Measurements from ENCODE around the gene TMEM123.

DNA sequence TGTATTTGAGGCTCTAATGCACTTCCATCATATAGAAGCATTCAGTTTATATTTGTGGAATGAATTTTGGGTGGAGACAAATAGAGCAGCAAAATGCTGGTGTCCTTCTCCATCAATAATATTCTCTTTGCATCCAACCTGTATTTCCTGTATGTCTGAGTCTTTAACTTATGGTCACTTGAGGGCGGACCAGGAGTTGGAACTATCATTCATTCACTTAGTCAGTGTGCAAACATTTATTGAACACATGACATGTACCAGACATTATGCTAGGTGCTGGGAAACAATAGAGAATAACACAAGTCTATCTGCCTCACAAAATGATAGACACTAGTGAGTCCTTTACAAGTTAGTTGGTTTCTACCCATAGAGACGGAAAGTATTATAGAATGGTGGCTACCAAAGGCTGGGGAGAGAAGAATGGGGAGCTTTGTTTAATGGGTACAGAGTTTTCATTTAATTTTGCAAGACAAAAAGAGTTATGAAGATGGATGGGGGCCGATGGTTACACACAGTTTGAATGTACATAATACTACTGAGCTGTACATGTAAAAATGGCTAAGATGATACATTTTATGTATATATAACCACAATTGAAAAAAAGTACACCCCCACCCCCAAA is 4.6 kb upstream of the TMEM123 start:
- TF ChIP-seq EP300 (IDR thresholded peaks at IDR 0.05) (no peak), POLR2AphosphoS5 (IDR thresholded peaks at IDR 0.05) (no peak), POLR2A (IDR thresholded peaks at IDR 0.05) (no peak)
- TF ChIP-seq, protein P1, sequence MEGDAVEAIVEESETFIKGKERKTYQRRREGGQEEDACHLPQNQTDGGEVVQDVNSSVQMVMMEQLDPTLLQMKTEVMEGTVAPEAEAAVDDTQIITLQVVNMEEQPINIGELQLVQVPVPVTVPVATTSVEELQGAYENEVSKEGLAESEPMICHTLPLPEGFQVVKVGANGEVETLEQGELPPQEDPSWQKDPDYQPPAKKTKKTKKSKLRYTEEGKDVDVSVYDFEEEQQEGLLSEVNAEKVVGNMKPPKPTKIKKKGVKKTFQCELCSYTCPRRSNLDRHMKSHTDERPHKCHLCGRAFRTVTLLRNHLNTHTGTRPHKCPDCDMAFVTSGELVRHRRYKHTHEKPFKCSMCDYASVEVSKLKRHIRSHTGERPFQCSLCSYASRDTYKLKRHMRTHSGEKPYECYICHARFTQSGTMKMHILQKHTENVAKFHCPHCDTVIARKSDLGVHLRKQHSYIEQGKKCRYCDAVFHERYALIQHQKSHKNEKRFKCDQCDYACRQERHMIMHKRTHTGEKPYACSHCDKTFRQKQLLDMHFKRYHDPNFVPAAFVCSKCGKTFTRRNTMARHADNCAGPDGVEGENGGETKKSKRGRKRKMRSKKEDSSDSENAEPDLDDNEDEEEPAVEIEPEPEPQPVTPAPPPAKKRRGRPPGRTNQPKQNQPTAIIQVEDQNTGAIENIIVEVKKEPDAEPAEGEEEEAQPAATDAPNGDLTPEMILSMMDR (IDR thresholded peaks at IDR 0.05), result no peak

All from suprapubic skin (tissue), 4 donors.